ENCODE data around the gene CRYZ.

Gene CRYZ

DNA sequence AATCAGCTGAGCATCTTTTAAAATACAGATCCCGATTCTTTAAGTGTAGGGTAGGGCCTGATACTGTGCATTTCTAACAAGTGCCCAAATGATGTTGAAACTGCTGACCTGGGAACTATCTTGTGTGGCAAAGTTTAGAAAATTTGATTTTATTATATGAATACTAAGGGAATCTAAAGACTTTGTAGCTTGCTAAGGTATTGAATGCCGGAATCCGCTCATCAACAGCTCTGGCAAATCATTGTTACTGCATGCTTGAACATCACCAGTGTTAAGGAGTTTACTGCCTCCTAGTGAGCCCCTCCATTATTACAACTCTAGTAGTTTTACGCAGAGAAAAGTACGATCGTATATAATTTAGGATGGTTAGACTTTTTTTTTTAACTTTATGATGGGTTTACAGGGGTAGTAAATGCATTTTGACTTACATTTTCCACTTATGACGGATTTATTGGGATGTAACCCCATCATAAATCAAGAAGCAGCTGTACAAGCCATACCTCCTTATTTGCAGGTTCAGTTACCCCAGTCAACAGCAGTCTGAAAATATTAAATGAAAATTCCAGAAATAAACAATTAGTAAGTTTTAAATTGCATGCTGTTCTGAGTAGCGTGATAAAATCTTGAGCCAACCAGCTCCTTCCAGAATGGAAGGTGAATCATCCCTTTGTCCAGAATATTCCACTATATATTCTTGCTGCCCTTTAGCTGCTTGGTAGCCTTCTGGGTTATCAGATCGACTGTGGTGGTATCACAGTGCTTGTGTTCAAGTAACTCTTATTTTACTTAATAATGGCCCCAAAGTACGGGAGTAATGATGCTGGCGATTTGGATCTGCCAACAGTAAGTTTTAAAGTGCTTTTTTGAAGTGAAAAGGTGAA lies 994 bp upstream of the CRYZ start:
- TF ChIP-seq, protein P1, sequence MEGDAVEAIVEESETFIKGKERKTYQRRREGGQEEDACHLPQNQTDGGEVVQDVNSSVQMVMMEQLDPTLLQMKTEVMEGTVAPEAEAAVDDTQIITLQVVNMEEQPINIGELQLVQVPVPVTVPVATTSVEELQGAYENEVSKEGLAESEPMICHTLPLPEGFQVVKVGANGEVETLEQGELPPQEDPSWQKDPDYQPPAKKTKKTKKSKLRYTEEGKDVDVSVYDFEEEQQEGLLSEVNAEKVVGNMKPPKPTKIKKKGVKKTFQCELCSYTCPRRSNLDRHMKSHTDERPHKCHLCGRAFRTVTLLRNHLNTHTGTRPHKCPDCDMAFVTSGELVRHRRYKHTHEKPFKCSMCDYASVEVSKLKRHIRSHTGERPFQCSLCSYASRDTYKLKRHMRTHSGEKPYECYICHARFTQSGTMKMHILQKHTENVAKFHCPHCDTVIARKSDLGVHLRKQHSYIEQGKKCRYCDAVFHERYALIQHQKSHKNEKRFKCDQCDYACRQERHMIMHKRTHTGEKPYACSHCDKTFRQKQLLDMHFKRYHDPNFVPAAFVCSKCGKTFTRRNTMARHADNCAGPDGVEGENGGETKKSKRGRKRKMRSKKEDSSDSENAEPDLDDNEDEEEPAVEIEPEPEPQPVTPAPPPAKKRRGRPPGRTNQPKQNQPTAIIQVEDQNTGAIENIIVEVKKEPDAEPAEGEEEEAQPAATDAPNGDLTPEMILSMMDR (IDR thresholded peaks at IDR 0.05): peak; percentile 78

DNA sequence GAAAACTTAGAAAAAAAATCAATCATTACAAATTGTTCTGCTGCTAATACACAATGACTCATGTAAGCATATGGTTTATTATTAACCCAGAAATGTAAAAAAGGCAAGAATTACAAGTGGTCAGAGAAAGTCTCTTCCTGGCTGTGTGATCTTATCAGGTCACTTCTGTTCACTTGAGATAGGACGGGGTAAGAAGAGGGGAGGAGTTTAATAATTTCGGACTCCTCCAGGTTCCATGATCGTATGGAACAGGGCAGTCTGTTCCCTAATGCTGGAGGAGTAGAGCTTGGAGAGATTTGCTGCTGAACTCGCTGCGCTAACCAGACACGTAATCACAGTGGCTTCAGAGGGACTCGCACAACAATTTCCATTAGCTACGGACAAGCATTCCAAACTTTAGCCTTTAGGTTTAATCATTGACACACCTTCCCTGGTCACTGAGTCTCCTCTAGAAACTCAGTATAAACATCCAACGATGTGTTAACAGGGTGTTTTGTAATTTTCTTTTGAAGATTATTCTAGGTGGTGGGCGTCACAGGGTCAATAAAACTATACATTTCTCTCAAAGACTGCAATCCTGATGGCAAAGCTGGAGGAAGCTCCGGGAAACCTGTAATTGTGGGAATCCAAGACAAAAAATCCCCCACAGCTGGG lies 1.3 kb downstream of the CRYZ start:
- TF ChIP-seq, protein P1 (IDR thresholded peaks at IDR 0.05): no peak

DNA sequence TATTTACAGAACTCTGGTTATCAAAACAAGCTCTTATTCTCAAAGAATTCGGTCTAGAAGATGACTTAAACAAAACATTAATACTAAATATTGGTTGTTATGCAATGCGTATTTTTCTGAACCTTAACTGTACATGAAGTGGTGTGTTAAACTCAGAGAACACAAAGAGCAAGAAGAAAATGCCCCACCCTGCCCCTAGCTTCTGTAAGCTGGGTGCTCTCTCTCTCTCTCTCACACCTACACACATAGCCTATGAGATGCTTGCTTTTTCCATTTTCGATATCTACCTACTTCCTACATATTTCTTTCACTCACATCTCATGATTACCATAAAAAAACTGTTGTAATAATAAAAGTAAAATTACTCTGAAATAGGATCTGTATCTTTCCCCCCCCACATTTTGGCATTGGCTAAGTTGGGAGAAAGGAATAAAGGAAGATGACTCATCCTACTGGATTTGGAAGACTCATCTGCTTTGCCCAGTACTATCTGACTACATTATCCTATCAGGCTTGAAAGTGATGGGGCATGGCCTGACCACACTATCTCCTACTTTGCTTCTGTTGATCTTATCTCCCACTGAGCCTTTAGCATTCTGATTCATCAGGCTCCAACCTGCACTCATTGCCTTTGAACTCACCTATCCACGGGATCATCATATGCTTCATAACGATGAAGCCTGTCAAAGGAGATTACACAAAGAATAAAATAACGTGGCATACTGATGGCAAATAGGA lies 2.9 kb downstream of the CRYZ start:
- TF ChIP-seq, protein P1 (IDR thresholded peaks at IDR 0.05): no peak

DNA sequence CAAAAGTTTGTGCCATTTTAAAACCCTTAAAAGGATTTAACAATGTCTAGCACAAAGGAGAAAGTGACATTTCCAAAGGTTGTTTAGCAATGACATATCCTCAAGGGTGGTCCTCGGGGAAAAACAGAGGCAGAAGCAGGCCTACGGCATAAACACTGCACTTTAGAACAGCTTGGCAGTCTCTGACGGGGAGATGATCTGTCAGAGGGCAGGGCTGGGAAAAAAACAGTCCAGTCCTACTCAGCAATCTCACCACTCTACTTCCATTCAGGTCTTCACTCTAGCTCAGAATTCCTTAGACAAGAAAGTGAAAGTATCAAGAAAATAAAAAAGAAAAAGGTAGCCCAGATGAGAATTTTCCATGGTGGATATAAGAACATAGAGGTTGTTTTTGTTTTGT lies 4.1 kb downstream of the CRYZ start:
- TF ChIP-seq, protein P1 (IDR thresholded peaks at IDR 0.05): no peak

DNA sequence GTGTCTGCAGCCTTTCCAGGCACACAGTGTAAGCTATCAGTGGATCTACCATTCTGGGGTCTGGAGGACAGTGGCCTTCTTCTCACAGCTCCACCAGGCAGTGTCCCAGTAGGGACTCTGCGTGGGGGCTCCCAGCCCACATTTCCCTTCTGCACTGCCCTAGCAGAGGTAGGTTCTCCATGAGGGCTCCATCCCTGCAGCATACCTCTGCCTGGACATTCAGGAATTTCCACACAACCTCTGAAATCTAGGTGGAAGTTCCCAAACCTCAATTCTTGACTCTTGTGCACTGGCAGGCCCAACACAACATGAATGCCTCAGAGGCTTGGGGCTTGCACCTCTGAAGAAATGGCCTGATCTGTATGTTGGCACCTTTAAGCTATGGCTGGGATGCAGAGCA lies 6.8 kb downstream of the CRYZ start:
- TF ChIP-seq, protein P1 (IDR thresholded peaks at IDR 0.05): no peak

DNA sequence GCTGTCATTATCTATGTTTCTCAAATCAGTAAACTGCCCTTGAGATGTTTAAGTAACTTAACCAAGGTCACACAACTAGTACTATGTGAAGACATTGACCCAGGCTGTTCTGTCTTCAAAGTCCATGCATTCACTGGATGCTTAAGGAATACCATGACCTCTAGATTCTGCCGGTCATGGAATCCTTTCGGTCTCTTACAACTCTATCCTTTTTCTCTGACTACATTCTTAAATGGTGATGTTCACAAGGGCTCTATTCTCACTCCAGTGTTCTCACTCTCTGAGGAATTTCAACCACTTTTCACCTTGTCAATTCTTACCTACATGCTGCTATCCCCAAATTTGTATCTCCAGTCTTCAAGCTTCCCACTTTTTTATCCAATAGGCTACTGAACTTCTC lies 15.2 kb downstream of the CRYZ start:
- TF ChIP-seq, protein P1 (IDR thresholded peaks at IDR 0.05): no peak

DNA sequence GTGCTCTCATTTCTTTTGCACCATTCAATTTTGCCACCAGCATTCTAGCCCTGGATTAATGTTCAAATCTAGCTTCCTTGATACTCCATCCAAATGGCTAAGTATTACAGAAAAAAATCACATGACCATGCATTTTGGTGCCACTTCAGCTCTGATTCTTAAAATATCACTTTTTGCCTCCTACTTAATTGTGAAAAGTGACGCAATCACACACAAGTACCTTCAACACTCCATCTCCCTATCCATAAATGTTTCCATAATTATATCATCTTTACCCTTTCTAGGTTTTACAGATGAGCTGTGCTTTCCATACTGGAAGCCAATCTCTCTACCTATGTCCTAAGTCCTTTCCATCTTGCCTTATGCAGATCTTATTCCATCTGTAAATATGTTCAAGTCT lies 16.0 kb downstream of the CRYZ start:
- TF ChIP-seq, protein P1 (IDR thresholded peaks at IDR 0.05): no peak
